ENCODE data around the gene PAQR8. TPM values are rescaled to one million over a fixed set of nuclear protein-coding genes. Genes with fewer than 3 reads are reported as not detected.

The PAQR8 gene
- total RNA-seq, 1 experiment from 2014 or later, result 3.7 TPM

DNA sequence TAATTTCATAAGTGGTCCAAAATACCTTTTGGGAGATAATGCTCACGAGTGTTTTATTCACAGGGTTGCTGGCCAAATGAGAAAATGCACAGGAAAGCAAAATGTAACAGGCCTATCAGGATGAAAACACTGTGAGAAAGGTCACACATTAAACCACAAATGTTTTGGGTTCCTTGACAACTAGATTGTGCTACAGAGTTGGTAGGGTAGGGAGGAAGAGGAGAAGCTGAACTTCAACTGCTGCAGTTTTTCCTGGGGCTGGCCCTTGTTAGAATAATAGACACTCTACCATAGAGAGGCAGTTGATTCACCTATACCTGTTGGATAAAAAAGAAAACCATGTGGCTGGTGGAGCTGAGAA, 28.1 kb upstream of the PAQR8 start:
- CTCF ChIA-PET, result interaction anchor here (0.5 kb wide), 1 partner anchor 826 kb away, joined by 3 read pairs; no protein-coding TSS in a partner anchor
- H3F3A ChIP-seq (ENCODE audit: insufficient read depth, low read depth), result peaks cover 19% of the 10 kb centered on the region; the same call in 1 of the 2 replicates

DNA sequence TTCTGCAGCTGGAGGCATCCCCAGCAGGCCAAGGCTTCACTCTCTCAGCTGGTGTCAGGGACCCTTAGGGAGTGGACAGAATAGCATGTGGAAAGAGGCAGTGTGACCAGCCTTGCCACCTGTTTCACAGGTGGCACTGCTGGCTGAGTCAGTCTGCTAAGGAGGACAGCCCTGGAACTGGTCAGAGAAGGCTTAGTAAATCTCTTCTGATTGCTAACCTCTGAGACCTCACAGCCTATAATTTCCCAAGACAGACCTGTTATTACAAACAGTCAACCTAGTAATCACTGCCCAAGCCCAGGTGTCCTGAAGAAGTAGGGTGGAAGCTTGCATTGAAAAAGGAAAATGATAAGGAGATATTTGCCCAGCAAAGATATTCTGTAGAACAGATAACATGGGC, 26.4 kb upstream of the PAQR8 start:
- BruUV-seq (replicated peaks), result no TSS peak
- no peaks in the 10 kb centered on the region for H3K36me3 ChIP-seq (ENCODE audit: low read depth)
- peak overlapping the region; percentile 62 for H3K27ac ChIP-seq
- H3K9me2 ChIP-seq (ENCODE audit: insufficient read depth), result no peaks in the 10 kb centered on the region
- no peaks in the 10 kb centered on the region for H4K20me1 ChIP-seq (ENCODE audit: insufficient read depth)
- H3K4me3 ChIP-seq, result no peak overlapping the region
- peaks cover 38% of the 10 kb centered on the region for H3K4me1 ChIP-seq (replicated peaks; ENCODE audit: insufficient read depth)
- ChIA-PET CTCF (no interaction called here), POLR2A (ENCODE audit: unreplicated experiment) (no interaction called here)
- no peak overlapping the region for H2AFZ ChIP-seq
- H3K79me2 ChIP-seq (ENCODE audit: low read depth), result no peaks in the 10 kb centered on the region
- no peaks in the 10 kb centered on the region for H3K27me3 ChIP-seq (ENCODE audit: insufficient read depth, low read depth)
- peak in 1 of 2 experiments; percentile 75 for DNase-seq
- intact Hi-C loops (cut with micrococcal nuclease; ENCODE audit: unreplicated experiment), result no loop called here
- H3K9me3 ChIP-seq (ENCODE audit: insufficient read depth, low read depth), result no peaks in the 10 kb centered on the region
- peaks cover 19% of the 10 kb centered on the region; the same call in 1 of the 2 replicates for H3F3A ChIP-seq (ENCODE audit: insufficient read depth, low read depth)
- peak overlapping the region; percentile 17; the same call in 1 of the 2 replicates for H3K4me2 ChIP-seq
- no peak for TF ChIP-seq EZH2 (IDR thresholded peaks at IDR 0.05; ENCODE audit: low read depth)
- TF ChIP-seq, protein P1, sequence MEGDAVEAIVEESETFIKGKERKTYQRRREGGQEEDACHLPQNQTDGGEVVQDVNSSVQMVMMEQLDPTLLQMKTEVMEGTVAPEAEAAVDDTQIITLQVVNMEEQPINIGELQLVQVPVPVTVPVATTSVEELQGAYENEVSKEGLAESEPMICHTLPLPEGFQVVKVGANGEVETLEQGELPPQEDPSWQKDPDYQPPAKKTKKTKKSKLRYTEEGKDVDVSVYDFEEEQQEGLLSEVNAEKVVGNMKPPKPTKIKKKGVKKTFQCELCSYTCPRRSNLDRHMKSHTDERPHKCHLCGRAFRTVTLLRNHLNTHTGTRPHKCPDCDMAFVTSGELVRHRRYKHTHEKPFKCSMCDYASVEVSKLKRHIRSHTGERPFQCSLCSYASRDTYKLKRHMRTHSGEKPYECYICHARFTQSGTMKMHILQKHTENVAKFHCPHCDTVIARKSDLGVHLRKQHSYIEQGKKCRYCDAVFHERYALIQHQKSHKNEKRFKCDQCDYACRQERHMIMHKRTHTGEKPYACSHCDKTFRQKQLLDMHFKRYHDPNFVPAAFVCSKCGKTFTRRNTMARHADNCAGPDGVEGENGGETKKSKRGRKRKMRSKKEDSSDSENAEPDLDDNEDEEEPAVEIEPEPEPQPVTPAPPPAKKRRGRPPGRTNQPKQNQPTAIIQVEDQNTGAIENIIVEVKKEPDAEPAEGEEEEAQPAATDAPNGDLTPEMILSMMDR (conservative IDR thresholded peaks at IDR 0.05), result no peak

More for the DNA sequence above, 28.1 kb upstream of the PAQR8 start:
- no peaks in the 10 kb centered on the region for H3K9me2 ChIP-seq (ENCODE audit: insufficient read depth)
- no peaks in the 10 kb centered on the region for H3K9me3 ChIP-seq (ENCODE audit: insufficient read depth, low read depth)
- BruUV-seq (replicated peaks), result no TSS peak
- H3K27me3 ChIP-seq (ENCODE audit: insufficient read depth, low read depth), result no peaks in the 10 kb centered on the region
- TF ChIP-seq EZH2 (IDR thresholded peaks at IDR 0.05; ENCODE audit: low read depth), result no peak
- TF ChIP-seq, protein P1 (conservative IDR thresholded peaks at IDR 0.05), result no peak
- no peaks in the 10 kb centered on the region for H3K79me2 ChIP-seq (ENCODE audit: low read depth)
- no peaks in the 10 kb centered on the region for H4K20me1 ChIP-seq (ENCODE audit: insufficient read depth)
- peak in 1 of 2 experiments; percentile 6 for DNase-seq
- intact Hi-C loops (cut with micrococcal nuclease; ENCODE audit: unreplicated experiment), result no loop called here
- no peak overlapping the region for H3K4me3 ChIP-seq
- H2AFZ ChIP-seq, result no peak overlapping the region
- H3K4me2 ChIP-seq, result peak overlapping the region; percentile 51
- POLR2A ChIA-PET (ENCODE audit: unreplicated experiment), result interaction anchor here (0.7 kb wide), 1 partner anchor 51 kb away, joined by 4 read pairs; no protein-coding TSS in a partner anchor
- peaks cover 40% of the 10 kb centered on the region for H3K4me1 ChIP-seq (replicated peaks; ENCODE audit: insufficient read depth)
- peak overlapping the region; percentile 14; the same call in 1 of the 2 replicates for H3K27ac ChIP-seq
- no peaks in the 10 kb centered on the region for H3K36me3 ChIP-seq (ENCODE audit: low read depth)

GRCh38 chr6:52336919-52337561, 24.9 kb upstream of the PAQR8 start:
- H3K4me1 ChIP-seq (replicated peaks; ENCODE audit: insufficient read depth), result peaks cover 36% of the 10 kb centered on the region
- H3K27ac ChIP-seq, result no peak overlapping the region
- no peaks in the 10 kb centered on the region for H3K9me3 ChIP-seq (ENCODE audit: insufficient read depth, low read depth)
- peak overlapping the region; percentile 44; the same call in 1 of the 2 replicates for H2AFZ ChIP-seq
- TF ChIP-seq, protein P1 (conservative IDR thresholded peaks at IDR 0.05), result no peak
- no peak for TF ChIP-seq EZH2 (IDR thresholded peaks at IDR 0.05; ENCODE audit: low read depth)
- no peaks in the 10 kb centered on the region for H3K27me3 ChIP-seq (ENCODE audit: insufficient read depth, low read depth)
- ChIA-PET POLR2A (ENCODE audit: unreplicated experiment) (interaction anchor here (0.6 kb wide), 1 partner anchor 43 kb away, joined by 3 read pairs; no protein-coding TSS in a partner anchor), CTCF (no interaction called here)
- no peaks in the 10 kb centered on the region for H3K36me3 ChIP-seq (ENCODE audit: low read depth)
- intact Hi-C loops (cut with micrococcal nuclease; ENCODE audit: unreplicated experiment), result no loop called here
- H4K20me1 ChIP-seq (ENCODE audit: insufficient read depth), result no peaks in the 10 kb centered on the region
- no peak for DNase-seq
- peaks cover 19% of the 10 kb centered on the region for H3F3A ChIP-seq (ENCODE audit: insufficient read depth, low read depth)
- H3K79me2 ChIP-seq (ENCODE audit: low read depth), result no peaks in the 10 kb centered on the region
- H3K9me2 ChIP-seq (ENCODE audit: insufficient read depth), result no peaks in the 10 kb centered on the region
- 0 out of 2 replicates have a peak overlapping the region, but pooled peaks have one; percentile 11 for H3K4me2 ChIP-seq
- no TSS peak for BruUV-seq (replicated peaks)
- no peak overlapping the region for H3K4me3 ChIP-seq

Data from PC-9 (cell line).